AML-193 (cell line): Measurements from ENCODE around the gene FANCG.

Experiments
- DNase-seq, 2 experiments: peaks; one replicate each; lab custom pipeline; 2025; lab: John Stamatoyannopoulos, UW

FANCG gene

GRCh38 chr9:35079426-35080341 is at the start of gene FANCG:
FANCG (minus strand) TSS chr9:35079942; CDS start chr9:35079524, 418 bp downstream.
- DNase-seq = peak; percentile 84 to 91

- peak; percentile 77 to 85 for DNase-seq
These were observed 37.3 kb upstream of the FANCG start for GRCh38 chr9:35116898-35117551.

GRCh38 chr9:35116539-35116897 is 36.8 kb upstream of the FANCG start:
- no peak for DNase-seq

- peak; percentile 91 to 94 for DNase-seq
These were observed 36.2 kb upstream of the FANCG start, which contains the start of gene ATOSB for GRCh38 chr9:35115680-35116538. ATOSB (minus strand) TSS chr9:35115862; CDS start chr9:35108274, 7,588 bp downstream.

GRCh38 chr9:35114840-35115628 is 35.3 kb upstream of the FANCG start:
- peak; percentile 86 to 88 for DNase-seq

GRCh38 chr9:35114113-35114839 is 34.5 kb upstream of the FANCG start:
- DNase-seq = peak; percentile 84 to 85

- DNase-seq = no peak
These were observed 32.7 kb upstream of the FANCG start for GRCh38 chr9:35112257-35113020.

GRCh38 chr9:35111001-35111933 is 31.5 kb upstream of the FANCG start:
- DNase-seq = peak; percentile 87 to 94

GRCh38 chr9:35110327-35110761 is 30.6 kb upstream of the FANCG start:
- no peak for DNase-seq

- DNase-seq = no peak
These were observed 29.3 kb upstream of the FANCG start for GRCh38 chr9:35108946-35109575.

- no peak for DNase-seq
These were observed 28.7 kb upstream of the FANCG start for GRCh38 chr9:35108461-35108860.

- no peak for DNase-seq
These were observed 27.9 kb upstream of the FANCG start for GRCh38 chr9:35107297-35108290.

GRCh38 chr9:35106343-35106730 is 26.6 kb upstream of the FANCG start:
- DNase-seq = no peak

- no peak for DNase-seq
These were observed 26.0 kb upstream of the FANCG start for GRCh38 chr9:35105571-35106342.

- DNase-seq = no peak
These were observed 25.4 kb upstream of the FANCG start for GRCh38 chr9:35105126-35105525.

- no peak for DNase-seq
These were observed 24.8 kb upstream of the FANCG start for GRCh38 chr9:35104586-35104985.
